Mucosa of rectum (tissue), 2 donors: ENCODE measurements around the gene ROCK2.

Experiments
- H3K27ac ChIP-seq, 2 donors: one replicate each; pipeline ENCODE4 v1.7.0; 2013; ENCODE audit warnings: inconsistent platforms in 2 of 2, low read depth in 2 of 2, low read length in 2 of 2
- H3K27me3 ChIP-seq, 2 donors: one replicate each; pipeline ENCODE4 v1.7.0; 2013; ENCODE audit warnings: low read length in 2 of 2; ENCODE audit not compliant: control insufficient read depth in 2 of 2, insufficient read depth in 2 of 2
- H3K36me3 ChIP-seq, 2 donors: one replicate each; pipeline ENCODE4 v1.7.0; 2013; ENCODE audit warnings: low read length in 2 of 2; ENCODE audit not compliant: control insufficient read depth in 2 of 2, insufficient read depth in 2 of 2
- H3K4me1 ChIP-seq, 2 donors: one replicate each; pipeline ENCODE4 v1.7.0; 2013; ENCODE audit warnings: low read length in 2 of 2, mild to moderate bottlenecking in 1 of 2; ENCODE audit not compliant: control insufficient read depth in 2 of 2, insufficient read depth in 2 of 2
- H3K4me3 ChIP-seq, 2 donors: one replicate each; pipeline ENCODE4 v1.7.0; 2013; ENCODE audit warnings: low read length in 2 of 2
- H3K9ac ChIP-seq, 2 donors: one replicate each; pipeline ENCODE4 v1.7.0; 2013; ENCODE audit warnings: low read length in 2 of 2, low read depth in 1 of 2, mild to moderate bottlenecking in 1 of 2
- H3K9me3 ChIP-seq, 2 donors: one replicate each; pipeline ENCODE4 v1.7.0; 2013; ENCODE audit warnings: low read length in 2 of 2; ENCODE audit not compliant: control insufficient read depth in 2 of 2
- donor health status: healthy.
- donor health status: Normal muscosa, but diverticular disease.

The ROCK2 gene

DNA sequence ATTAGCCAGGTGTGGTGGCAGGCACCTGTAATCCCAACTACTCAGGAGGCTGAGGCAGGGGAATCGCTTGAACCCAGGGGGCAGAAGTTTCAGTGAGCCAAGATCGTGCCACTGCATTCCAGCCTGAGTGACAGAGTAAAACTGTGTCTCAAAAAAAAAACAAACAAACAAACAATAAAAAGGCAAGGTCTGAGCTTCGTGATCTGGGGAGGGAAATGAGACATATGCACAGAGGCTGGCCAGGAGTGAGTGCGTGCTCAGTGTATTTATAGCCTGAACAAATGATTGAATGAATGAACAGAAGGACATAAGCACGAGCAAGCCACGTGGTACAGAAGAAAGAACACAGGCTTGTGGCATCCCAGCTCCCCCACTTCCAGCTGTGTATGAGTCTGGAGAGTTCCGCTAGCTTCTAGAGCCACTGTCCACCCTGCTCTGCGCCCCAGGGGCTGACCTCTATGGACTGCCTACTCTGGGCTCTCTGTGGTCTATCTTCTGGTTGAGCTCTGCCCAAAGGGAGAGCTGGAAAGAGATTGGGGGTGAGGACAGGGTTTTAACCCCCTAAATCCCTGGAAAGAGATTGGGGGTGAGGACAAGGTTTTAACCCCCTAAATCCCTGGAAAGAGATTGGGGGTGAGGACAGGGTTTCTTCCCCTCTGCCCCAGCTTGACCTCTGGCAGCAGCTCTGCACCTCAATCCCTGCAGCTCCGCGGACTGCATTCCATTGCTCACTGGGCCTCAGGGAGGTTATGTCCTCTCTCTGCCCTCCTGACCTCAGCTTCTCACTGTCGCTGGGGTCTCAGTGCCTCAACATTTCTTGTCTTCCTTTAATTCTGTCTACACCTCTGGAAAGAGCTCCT is 11.0 kb upstream of the ROCK2 start:
- H3K27ac ChIP-seq, result no peak overlapping the region
- H3K27me3 ChIP-seq, result no peaks in the 10 kb centered on the region
- H3K36me3 ChIP-seq, result no peaks in the 10 kb centered on the region
- H3K9ac ChIP-seq, result no peak overlapping the region
- H3K4me1 ChIP-seq, result peaks cover 0 to 20% of the 10 kb centered on the region in 2 donors
- H3K9me3 ChIP-seq, result no peaks in the 10 kb centered on the region
- no peak overlapping the region for H3K4me3 ChIP-seq

DNA sequence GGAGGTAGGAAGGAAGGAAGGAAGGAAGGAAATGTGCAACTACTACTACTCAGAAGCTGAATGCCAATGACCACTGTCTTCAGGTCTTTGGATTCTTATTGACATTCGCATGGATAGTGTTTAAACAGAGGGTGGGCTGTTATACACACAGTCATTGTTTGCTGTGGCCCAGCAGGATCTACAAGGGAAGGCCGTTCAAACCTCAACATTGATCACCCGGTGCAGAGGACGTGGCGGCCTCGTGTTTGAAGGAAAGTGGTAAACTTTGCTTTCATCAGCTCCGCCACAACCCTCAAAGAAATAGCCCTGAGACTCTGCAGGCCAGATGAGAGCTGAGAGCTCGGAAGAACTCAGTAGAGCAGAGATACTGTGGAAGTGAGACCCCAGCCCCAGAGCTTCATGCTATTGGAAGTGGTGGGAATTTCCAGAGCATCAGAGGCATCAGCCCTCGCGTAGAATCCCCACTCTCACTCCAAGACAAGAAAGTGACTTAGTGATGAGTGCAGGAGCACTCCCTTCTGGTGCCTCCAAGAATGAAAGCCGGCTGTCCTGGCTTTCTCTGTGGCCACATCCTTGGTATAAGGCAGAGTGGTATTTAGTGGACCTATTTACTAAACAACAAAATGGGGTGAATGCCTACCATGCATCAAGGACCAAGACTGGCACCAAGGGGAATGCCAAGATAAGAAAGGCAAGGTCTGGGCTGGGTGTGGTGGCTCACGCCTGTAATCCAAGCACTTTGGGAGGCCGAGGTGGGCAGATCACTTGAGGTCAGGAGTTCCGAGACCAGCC is 10.1 kb upstream of the ROCK2 start:
- no peaks in the 10 kb centered on the region for H3K27me3 ChIP-seq
- no peak overlapping the region for H3K9ac ChIP-seq
- H3K9me3 ChIP-seq, result no peaks in the 10 kb centered on the region
- no peak overlapping the region for H3K4me3 ChIP-seq
- no peak overlapping the region for H3K27ac ChIP-seq
- peaks cover 0 to 20% of the 10 kb centered on the region in 2 donors for H3K4me1 ChIP-seq
- H3K36me3 ChIP-seq, result no peaks in the 10 kb centered on the region

DNA sequence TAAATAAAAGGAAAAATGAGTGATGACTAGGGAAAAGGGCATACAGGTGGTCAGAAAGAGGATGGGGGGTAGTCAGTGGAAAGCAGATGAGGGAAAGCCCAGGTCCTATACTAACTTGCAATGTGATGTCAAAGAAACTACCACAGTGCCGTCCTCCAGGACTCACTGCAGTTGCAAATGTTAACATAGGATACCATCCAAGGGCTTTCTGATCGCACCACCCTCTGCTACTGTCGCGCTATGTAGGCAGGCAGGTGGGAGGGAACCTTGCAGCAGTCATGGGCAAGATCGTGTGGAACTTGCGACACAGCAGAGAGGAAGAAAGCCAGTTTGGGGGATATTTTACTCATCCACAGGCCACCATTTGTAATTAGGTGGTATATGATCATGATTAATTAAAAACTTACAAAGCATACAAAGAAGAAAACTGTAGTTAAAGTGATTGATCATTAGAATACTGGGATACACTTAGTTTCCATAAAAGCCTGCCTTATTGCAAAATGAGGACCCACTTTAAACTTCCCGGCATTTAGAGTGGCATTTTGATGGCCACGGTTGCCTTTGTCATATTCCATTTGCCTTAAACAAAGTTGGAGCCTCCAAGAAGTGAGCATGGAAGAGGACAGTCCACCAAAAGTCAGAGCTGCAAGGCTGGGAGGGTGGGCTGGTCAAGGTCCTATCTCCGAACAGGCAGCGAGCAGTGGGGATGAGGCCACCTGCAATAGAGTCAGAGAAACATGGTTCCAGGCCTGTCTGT is 8.5 kb upstream of the ROCK2 start:
- Histone ChIP-seq H3K9ac (no peak overlapping the region), H3K27ac (no peak overlapping the region), H3K36me3 (no peaks in the 10 kb centered on the region), H3K4me3 (no peak overlapping the region), H3K9me3 (no peaks in the 10 kb centered on the region), H3K4me1 (peaks cover 4 to 14% of the 10 kb centered on the region in 2 donors), H3K27me3 (no peaks in the 10 kb centered on the region)

GRCh38 chr2:11348209-11348749 is 3.8 kb upstream of the ROCK2 start:
- Histone ChIP-seq H3K4me3 (no peak overlapping the region), H3K9ac (no peak overlapping the region), H3K9me3 (no peaks in the 10 kb centered on the region), H3K4me1 (peaks cover 11 to 13% of the 10 kb centered on the region in 2 donors), H3K36me3 (no peaks in the 10 kb centered on the region), H3K27ac (no peak overlapping the region), H3K27me3 (no peaks in the 10 kb centered on the region)

DNA sequence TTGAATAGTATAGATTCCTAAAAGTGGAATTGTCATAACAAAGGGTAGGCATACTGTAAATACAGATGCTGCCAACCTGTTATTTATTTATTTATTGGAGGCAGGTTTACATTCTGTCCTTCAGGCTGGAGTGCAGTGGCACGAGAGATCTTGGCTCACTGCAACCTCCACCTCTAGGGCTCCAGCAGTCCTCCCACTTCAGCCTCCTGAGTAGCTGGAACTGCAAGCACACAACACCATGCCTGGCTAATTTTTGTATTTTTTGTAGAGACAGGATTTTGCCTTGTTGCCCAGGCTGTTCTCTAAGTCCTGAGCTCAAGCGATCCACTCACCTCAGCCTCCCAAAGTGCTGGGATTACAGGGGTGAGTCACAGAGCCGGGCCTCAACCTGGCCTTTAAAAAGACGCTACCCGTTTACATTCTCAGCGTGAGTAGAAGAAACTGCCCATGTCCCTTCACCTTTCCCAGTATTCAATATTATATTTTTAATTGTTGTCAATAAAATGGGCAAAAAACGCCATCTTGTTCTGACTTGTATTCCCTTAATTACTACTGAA is 3.0 kb upstream of the ROCK2 start:
- H3K27me3 ChIP-seq, result no peaks in the 10 kb centered on the region
- no peak overlapping the region for H3K27ac ChIP-seq
- peaks cover 13 to 15% of the 10 kb centered on the region in 2 donors for H3K4me1 ChIP-seq
- H3K9me3 ChIP-seq, result no peaks in the 10 kb centered on the region
- no peak overlapping the region for H3K9ac ChIP-seq
- H3K36me3 ChIP-seq, result no peaks in the 10 kb centered on the region
- no peak overlapping the region for H3K4me3 ChIP-seq

- Histone ChIP-seq H3K9me3 (no peaks in the 10 kb centered on the region), H3K4me1 (peaks cover 18 to 23% of the 10 kb centered on the region in 2 donors), H3K27ac (peak overlapping the region; percentile 95 to 97), H3K9ac (no peak overlapping the region), H3K27me3 (no peaks in the 10 kb centered on the region), H3K36me3 (no peaks in the 10 kb centered on the region), H3K4me3 (no peak overlapping the region)
These were observed 1.6 kb upstream of the ROCK2 start for GRCh38 chr2:11346023-11346482.

DNA sequence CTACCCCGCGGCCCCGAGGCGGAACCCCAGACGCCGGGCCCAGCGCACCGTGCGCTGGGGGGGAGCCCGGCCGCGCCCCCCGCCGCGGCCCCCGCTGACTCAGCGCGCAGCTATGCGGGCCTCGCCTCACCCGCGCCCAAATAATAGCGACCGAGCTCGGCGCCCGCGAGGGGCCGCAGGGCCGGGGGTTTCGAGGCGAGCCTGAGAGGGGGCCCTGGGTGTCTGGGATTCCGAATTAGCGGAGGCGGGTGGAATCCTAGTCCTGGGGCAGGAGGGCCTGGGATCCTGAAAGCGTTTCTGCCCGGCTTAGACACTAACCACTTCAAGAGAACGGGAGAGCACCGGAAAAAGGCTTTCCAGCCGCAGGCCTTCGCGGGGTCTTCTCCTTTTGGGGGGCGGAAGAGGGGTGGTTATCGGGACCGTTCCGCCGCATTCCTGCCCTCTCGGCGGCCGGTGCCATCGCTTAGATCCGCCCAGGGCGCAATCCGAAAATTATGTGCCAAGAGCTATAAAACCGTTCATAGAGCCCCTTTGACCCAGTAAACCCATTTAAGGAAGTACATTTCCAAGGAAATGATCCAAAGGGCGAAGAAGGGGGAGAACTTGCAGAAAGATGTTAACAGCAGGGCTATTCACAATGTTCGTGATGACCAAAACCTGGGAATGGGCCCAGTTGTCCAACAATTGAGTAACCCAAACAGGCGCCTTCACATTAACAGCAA is 681 bp upstream of the ROCK2 start:
- H3K4me3 ChIP-seq, result peak overlapping the region; percentile 79 to 83
- no peaks in the 10 kb centered on the region for H3K9me3 ChIP-seq
- no peaks in the 10 kb centered on the region for H3K36me3 ChIP-seq
- no peaks in the 10 kb centered on the region for H3K27me3 ChIP-seq
- peak overlapping the region; percentile 95 to 97 for H3K27ac ChIP-seq
- peak overlapping the region; percentile 86 to 89 for H3K9ac ChIP-seq
- peaks cover 20 to 23% of the 10 kb centered on the region in 2 donors for H3K4me1 ChIP-seq

- no peaks in the 10 kb centered on the region for H3K27me3 ChIP-seq
- H3K4me3 ChIP-seq, result peak overlapping the region; percentile 83 to 96
- H3K4me1 ChIP-seq, result peaks cover 23% of the 10 kb centered on the region in 2 donors
- peak overlapping the region; percentile 87 to 97 for H3K27ac ChIP-seq
- peak overlapping the region; percentile 86 to 88 for H3K9ac ChIP-seq
- H3K36me3 ChIP-seq, result no peaks in the 10 kb centered on the region
- H3K9me3 ChIP-seq, result no peaks in the 10 kb centered on the region
These were observed 640 bp downstream of the ROCK2 start for GRCh38 chr2:11343650-11344341.

GRCh38 chr2:11343368-11343649 is 1.1 kb downstream of the ROCK2 start:
- peak overlapping the region; percentile 87 to 97 for H3K27ac ChIP-seq
- peaks cover 20 to 23% of the 10 kb centered on the region in 2 donors for H3K4me1 ChIP-seq
- H3K4me3 ChIP-seq, result peak overlapping the region; percentile 83 to 96
- H3K27me3 ChIP-seq, result no peaks in the 10 kb centered on the region
- no peaks in the 10 kb centered on the region for H3K36me3 ChIP-seq
- H3K9me3 ChIP-seq, result no peaks in the 10 kb centered on the region
- peak overlapping the region; percentile 86 to 88 for H3K9ac ChIP-seq
